Ovary (tissue), 3 donors: ENCODE results near the gene WHAMM.

Experiments used
- CTCF ChIP-seq, 3 donors: fragments of 450-650 bp in 2 of 3; fragments of 200-600 bp in 1 of 3; IDR thresholded peaks; one replicate each; pipeline versions ENCODE4 v1.5.1 to v1.8.0; 2016 to 2022; ENCODE audit warnings: antibody characterized with exemption in 3 of 3, mild to moderate bottlenecking in 1 of 3
- POLR2A ChIP-seq: fragments of 450-650 bp; IDR thresholded peaks from one replicate; pipeline ENCODE4 v1.6.1; 2017; ENCODE audit warnings: antibody characterized with exemption, mild to moderate bottlenecking, moderate library complexity
- donor health status: DM: no; HTN: no; CAD: no.

GRCh38 chr15:82845686-82846085 lies 36.3 kb downstream of the WHAMM start:
- TF ChIP-seq CTCF (IDR thresholded peaks at IDR 0.05), result no peak
- no peak for TF ChIP-seq POLR2A
